ENCODE results near the gene KIF5B.

GRCh38 chr10:31963589-31963980, 92.6 kb downstream of the KIF5B start:
- TF ChIP-seq POLR2A (IDR thresholded peaks at IDR 0.05) (no peak), CTCF (IDR thresholded peaks at IDR 0.05) (no peak)
